Islet of Langerhans (tissue), 1 donor: ENCODE measurements around the gene SLC37A1.

ENCODE experiments used
- FAIRE-seq: peaks from one replicate; lab custom pipeline; 2011; peaks lifted over from hg19 to GRCh38; lab: Jason Lieb, UNC

Gene SLC37A1

DNA sequence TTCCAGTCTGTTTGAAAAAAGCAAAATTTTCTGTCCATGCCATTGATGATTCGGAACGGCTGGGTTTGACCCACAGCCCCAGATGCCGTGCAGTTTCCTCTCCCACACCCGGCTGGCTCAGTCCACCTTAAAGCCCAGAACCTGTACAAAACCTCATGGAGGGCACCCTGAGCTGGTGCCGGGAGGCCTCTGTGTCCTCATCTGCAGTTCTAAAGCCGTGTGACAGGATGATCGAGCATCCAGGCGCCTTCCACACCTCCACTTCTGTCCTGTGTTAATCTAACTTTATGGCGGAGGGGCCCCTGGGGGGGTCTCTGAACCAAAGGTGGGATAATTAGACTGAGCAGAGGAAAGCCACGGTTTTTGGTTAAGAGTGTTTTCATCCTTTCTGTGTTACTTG, 49.6 kb downstream of the SLC37A1 start:
- FAIRE-seq, result no peak

DNA sequence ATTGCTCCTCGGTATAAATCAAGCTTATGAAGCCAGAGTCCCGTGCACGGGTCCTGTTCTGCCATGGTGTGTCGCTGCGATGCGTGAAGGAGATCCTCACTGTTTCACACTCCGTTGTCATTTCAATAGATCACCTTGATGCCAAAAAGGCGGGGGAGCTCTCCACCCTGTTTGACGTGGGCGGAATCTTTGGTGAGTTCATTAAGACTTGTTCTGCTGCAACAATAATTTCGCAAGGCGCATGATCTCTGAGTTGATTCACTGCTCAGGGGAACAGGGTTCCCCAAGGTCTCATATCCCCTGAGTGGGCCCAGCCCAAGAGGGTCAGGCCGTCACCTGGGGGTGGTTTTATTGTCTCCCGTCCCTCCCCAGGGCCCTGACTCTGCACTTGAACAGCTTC, 50.0 kb downstream of the SLC37A1 start:
- no peak for FAIRE-seq

DNA sequence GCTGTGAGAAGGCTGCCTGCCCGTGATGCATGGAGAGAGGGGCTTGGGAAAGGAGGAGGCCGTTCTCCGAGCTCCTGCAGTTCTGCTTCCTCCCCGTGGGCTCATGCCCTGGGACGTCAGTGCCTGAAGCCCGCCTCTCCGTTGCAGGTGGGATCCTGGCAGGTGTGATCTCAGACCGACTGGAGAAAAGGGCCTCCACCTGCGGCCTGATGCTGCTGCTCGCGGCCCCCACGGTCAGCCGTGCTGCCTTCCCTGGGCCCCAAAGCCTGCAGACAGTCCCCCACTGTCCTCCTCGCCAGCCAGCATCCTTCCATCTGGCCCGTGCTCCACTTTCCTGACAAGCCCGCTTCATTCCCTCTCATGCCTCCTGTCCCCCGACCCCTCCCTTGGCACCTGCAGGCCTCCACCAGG, 50.9 kb downstream of the SLC37A1 start:
- FAIRE-seq, result no peak

DNA sequence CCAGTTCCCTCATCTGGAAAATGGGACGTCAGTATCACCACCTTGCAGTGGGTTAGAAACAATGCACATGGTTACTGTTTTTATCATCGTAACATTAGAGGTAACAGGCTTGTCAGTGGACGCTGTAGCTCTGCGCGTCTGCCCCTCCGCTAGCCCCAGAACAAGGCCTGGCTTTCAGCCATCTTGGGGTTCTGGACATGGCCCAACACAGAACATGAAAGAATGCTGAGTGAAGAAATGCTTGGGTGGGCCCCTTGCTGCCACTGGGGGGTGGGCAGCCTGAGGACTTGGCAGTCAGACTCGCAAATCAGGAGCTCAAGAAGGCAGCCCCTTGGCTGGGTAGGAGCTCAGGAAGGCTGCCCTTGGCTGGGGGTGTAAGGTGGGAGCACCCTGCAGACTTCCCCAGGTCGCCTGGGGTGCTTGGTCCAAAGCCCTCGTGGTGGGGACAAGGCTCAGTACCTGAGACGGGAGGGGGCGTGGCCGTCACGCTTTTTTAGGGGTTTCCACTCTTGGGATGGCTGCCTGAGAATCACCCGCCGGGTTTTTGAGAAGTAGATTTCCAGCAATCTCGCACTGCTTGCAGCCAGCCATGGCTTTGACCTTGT, 51.7 kb downstream of the SLC37A1 start:
- FAIRE-seq, result no peak

DNA sequence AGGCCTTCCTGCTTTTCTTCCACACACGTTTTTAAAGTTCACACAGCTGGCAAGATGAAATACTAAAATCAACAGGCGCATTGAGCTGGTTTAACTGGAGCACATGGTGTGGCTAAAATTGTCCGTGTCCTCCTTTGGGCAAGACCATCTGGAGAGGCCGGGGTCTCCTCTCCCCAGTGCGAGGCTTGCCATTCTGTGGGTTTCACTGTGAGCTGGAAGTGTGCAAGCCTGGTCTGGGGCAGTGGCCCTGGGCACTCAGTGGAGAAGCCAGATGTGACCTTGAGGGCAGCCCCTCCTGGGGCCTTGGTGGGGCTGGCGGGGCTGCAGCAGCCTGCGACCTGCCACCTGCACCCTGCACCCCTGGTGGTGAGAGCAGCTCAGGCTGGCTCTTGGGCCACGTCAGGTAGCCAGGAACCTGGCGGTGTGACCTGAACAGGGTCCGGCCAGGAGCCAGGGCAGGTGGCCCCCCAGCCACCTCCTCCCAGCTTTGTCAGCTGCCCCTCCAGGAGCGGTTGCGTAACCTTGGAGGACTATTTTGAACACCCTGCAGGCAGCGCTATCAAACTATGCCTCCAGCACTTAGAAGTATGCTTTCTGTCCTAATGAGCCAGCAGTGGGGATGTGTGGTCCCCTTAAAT, 52.4 kb downstream of the SLC37A1 start:
- no peak for FAIRE-seq

DNA sequence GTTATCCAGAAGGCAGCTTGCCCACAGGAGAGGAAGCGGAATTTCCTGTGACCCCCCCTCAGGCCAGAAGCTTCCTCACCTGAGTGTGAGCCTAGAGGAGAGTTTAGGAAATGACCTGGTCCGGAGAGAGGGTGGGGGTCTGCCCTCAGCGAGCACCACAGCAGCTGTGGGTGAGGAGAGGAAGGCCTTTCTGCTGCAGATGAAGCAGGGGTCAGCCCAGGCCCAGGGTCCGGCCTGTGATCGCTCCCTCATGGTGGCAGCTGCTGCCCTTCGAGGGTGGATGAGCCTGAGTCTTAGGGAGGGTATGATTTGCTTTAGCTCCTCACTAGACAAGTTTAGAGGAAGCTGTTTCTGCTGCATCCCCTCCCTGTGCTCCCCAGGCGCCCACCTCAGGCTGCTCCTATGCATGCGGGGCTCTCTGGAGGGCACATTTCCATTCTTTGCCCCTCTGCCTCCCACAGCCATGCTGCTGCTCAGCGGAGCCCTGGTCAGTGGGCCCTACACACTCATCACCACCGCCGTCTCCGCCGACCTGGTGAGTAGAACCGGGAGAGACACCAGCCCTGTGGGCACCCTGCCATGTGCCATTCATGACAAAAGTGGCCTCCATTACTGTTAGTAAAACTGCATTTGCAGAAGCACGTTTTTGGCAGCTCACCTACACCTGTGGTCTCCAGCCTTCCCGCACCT, 53.0 kb downstream of the SLC37A1 start:
- no peak for FAIRE-seq

DNA sequence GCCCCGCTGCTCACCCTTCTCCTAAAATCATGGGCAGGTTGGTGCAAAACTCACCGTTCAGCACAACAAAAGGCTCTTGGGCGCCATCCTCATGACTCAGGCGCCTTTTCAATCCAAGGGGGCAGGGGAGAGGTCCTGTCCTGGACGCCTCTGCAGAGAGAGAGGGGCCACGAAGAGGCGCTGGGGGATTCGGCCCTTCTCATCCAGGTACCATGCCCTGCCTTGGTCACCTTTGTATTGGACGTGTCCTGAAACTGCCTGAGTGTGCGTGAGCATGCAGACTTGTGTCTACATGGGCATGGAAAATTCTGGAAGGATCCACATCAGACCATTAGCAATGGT, 53.5 kb downstream of the SLC37A1 start:
- no peak for FAIRE-seq

DNA sequence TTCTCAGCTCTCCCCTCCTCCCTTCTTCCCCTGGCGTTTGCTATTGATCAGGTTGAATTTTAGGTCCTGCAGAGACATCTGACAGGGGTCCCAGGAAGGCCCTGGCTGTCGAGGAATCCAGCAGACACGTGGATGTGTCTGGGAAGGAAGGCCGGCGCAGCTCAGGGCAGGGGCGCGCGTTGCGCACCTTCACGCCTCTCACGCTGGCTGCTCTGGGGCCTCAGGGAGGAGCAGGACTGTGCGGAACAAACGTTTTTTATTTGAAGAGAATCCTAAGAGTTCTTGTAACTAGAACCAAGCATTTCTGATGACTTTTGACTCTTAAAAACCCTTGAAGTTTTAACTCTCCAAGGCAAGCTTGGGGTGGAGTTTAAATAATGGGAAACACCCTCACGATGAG, 54.2 kb downstream of the SLC37A1 start:
- no peak for FAIRE-seq

DNA sequence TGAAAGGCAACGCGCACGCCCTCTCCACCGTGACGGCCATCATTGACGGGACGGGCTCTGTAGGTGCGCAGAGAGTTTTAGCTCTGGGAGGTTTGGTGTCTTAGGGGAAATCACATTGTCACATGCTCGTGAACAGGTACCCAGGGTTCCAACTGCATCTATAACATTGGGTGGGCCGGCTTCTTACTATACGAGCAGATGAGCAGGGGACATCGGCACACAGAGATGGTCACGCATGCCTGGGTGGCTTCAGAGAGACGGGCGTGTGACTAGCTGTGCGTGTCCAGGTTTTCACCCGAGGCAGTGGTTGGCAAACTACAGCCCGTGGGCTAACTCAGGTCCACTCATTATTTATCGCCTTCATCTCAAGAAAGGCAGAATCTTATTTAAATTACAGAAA, 54.7 kb downstream of the SLC37A1 start:
- FAIRE-seq, result no peak

DNA sequence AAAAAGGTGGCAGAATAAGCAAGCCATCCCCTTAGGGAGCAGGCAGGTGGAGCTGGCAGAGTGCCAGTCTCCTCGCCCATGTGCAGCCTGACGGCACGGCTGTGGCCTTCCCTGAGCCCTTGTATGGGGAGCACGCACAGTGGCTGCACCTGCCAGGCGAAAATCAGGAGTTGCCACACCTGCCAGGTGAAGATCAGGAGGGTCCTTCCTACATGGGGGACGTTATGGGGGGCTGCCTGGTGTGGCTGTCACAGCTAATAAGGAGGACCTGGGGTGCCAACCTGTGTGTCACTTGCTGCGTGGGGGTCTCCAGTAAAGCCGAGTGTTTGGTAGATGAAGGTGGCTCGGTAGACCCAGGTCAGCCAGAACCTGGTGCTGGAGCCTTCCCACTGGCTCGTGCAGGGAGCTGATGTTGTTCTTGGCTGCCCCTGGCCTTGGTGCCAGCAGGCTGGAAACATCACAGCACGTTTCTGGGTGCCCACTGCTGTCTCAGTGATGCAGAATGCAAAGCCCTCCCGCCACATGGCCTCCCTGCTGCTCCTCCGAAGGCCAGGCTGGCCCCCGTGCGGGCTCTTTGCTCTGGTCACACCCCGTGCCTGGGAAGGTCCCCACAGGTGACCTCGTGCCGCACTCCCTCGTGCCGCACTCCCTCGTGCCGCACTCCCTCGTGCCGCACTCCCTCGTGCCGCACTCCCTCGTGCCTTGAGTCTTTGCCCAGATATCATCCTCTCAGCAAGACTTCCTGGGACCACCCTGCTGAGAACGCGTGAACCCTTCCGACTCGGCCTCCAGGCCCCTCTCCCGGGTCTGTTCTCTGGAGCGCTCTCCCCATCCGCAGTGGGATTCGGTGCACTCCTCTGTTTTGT, 55.4 kb downstream of the SLC37A1 start:
- FAIRE-seq, result no peak

DNA sequence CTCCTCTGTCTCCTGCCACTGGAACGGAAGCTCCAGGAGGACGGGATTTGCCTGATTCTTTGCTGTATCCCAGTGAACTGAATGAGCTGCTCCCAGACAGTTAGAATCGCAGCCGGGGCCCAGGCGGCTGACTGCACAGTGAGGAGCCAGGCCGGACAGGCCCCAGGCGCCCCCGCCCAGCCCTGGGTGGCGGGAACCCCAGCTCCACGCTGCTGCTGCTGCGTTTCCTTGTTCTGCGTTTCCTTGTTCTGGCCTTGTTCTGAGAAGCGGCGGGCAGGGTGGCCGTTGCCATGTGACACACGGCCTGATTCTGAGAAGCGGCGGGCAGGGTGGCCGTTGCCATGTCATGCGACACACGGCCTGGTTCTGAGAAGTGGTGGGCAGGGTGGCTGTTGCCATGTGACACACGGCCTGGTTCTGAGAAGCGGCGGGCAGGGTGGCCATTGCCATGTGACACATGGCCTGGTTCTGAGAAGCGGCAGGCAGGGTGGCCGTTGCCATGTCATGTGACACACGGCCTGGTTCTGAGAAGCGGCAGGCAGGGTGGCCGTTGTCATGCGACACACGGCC, 56.2 kb downstream of the SLC37A1 start:
- no peak for FAIRE-seq

DNA sequence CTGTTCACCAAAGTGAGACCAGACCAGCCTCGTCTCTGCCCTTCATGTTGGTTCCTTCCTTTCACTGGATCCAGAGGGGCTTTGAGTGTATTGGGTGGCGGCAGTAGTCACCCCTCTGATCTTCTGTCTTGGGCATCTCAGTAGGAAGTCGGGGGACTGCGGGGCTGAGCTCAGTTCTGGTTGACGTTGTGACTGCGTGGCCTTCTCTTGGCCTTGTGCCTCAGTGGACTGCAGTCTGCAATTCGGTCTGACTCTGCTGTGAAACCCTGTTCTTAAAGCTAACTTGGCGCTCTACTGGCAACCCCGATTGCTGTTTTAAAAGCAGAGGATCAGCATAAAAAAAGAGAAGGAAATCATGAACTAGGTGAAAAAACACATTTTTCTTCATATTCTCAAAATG, 56.7 kb downstream of the SLC37A1 start:
- FAIRE-seq, result no peak

DNA sequence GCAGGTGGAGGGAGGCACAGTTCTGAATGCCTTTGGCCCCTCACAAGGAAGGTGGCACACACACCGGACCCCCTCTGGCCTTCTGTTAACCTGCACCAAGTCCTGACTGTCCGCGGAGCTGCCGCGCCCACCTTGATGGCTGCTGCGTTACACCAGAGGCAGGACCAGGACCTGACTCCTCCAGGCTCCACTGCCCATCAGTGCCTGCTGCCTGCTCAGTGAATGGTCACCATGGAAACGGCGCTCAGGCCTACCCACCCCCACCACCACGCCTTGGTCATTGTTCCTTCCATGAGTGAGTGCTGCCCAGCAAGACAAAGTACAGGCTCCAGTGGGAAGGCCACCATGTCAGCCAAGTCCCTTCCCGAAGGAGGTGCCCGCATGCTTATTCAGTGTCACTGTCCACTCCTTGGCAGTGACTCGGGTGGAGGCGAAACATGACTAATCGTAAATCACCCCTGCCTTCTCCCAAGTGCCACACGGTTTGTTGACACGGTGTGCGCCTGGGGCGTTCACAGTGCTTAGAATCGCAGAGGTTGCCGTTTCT, 57.3 kb downstream of the SLC37A1 start:
- FAIRE-seq, result peak; percentile 84

DNA sequence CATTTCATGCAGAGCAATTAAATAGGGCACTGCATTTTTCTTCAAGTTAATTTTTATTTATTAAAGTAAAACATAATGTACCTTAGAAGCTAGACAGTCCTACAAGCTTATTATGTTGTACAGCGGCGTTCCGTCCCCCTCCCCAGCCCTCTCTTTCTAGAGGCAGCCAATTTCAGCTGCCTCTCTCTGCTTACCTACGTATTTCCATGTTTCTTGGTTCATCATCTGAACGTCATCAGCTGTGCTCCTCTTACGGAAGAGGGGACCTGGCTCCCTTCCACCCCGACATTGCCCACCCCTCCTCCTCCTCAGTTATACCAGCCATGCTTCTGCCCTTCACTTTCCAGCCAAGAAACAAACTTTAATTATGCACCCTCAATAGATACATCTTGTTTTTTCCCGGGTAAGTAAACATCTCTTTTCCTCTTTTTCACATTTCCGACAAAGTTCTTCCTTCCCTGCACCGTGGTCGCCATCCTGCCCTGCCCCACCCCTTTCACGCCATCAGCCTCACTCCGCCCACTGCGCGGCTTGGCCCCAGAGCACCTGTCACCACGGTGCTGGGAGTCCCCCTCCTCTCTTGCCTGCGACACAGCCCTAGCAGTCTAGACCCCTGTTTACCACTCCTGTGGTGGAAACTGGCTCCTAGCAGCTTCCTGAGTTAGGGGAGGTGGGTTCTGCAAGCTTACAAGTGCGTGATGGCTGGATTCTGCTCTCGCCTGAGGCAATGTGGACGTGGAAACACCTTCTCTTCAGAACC, 57.9 kb downstream of the SLC37A1 start:
- FAIRE-seq, result no peak

DNA sequence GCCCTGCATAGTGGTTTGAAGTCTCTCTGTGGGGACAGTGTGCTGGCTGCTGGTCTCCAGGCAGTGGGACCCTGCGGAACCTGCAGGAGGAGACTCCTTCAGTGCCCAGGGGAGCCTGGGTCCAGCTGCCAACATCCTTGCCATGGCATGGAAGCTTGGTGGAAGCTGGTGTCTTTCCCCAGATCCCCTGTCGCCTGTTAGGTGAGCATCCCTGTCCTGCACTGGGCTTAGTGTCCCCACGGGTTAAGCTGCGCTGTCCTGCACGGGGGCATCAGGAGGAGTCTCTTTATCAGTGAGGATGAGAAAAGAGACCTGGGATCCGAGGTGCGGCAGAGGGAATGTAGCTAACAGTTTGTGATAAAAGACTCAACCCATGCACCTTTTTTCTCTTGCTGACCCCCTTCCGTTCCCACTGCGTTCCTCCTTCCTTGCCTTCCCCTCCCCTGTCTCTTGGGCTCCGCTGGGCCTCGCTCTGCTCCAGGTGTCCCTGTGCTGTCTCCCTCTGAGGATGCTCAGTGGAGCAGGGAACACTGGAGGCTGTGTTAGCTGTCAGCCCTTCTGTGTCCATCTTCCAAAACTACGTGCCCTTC, 59.3 kb downstream of the SLC37A1 start:
- FAIRE-seq, result no peak

DNA sequence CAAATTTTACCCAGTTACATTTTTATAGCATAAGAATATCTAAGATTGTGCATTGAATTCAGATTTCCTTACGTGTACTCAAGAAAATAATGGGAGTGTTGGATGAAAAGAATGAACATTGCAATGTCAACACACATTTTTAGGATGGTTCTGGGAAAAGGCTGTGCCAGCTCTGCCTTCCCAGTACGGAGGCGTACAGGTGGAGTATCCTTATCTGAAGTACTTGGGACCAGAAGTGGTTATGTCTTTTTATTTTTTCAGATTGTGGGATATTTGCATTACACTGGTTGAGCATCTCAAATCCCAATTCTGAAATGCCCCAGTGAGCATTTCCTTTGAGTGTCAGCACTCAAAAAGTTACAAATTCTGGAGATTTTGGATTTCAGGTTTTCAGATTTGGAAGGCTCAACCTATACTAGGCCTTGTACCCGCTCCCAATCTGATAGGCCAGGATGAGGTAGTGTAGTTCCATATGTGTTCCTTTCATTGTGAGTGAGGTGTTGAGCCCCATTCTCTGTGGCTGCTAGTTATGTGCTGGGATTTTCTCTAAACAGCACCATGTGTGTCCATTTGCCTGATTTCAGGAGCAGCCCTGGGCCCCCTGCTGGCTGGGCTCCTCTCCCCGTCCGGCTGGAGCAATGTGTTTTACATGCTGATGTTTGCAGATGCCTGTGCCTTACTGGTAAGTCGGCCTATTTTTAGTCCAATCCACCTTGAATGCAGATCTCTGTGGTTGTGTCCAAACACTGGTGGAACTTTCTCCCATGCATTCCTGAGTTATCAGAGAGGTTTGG, 60.8 kb downstream of the SLC37A1 start:
- no peak for FAIRE-seq

DNA sequence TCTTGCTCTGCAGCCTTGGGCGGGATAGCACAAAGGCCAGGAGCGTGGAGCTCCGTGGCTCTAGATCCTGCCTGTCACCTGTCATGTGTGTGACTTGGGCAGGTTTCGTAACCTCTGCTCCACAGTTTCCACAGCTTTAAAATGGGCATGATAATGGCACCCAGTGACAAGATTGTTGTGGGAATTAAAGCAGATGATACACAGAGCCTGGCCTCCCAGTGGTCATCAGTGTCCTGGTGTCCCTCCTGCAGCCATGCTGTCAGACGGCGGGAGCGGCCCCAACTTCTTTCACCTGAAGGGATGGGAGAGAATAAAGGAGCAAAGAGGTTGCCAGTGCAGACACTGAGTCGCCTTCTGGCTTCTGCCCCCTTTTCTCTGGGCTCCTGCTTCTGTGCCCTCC, 61.5 kb downstream of the SLC37A1 start:
- no peak for FAIRE-seq

DNA sequence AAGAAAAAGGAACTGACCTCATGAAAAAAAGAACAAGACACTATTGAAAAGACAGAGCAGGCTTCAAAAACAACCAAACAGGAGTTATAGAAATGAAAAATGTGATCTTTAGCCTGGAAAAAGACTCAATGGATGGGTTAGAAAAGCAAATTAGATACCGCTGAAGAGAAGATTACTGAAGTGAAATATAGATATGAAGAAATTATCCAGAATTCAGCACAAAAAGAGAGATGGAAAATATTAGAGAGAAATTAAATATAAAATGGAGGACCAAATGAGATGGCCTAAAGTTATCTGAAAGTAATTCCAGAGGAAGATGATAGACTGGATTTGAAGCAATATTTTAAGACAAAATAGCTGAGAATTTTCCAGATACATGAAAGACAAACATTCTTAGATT, 63.0 kb downstream of the SLC37A1 start:
- no peak for FAIRE-seq

DNA sequence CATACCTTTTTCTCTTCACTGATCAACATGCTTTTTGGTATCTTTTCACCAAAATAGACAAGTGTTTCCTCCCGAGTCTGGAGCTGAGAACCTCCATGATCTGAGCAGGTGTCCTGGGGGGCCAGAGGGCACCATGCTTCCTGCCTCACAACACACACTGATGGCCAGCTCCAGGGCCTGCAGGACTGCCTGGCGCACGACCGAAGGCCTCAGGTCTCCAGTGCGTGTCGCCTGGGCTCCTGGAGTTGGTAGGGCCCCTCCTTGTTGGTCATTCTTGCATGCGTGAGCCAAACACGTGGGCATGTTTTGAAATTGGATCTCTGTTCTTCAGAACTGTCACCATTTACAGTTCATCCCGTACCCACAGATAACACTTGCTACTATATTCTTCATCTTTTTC, 64.4 kb downstream of the SLC37A1 start:
- no peak for FAIRE-seq

DNA sequence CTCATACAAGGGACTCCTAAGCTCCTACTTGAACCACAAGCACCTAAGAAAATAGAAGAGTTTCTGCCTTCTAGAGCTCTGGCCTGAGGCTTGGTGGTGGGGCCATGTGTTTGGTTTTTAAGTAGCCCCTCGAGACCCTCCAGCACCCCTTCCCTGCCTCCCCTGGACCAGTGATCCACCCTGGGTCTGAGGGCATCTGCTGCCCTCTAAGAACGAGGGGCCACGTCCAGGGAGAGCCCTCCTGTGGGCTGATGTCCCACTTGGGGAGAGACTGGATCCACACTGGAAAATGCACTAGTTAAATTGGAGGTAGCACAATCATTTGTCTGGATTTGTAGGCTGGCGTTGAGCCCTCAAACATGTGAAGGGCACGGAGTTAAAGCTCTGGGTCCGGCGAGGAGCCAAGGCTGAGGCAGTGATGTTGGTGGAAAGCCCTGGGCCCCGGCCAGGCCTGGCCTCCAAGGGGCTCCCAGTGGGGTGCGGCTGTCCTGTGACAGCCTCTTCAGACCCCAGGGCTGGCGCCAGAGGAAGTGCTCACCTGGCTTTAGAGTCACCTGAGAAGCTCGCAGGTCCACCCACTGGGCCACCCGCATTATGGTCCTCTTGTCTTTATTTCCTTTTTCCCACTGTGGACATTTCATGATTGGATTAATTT, 65.2 kb downstream of the SLC37A1 start:
- FAIRE-seq, result no peak
